Measurements from ENCODE around the gene SIM1.

SIM1 gene

GRCh38 chr6:100506651-100507050 is 41.9 kb upstream of the SIM1 start:
- H3K9ac ChIP-seq (ENCODE audit: low read length), result no peak overlapping the region
- H2AFZ ChIP-seq (ENCODE audit: low read depth, low read length, severe bottlenecking), result no peak overlapping the region
- TF ChIP-seq CTCF (IDR thresholded peaks at IDR 0.05; ENCODE audit: insufficient read depth, low read length, poor library complexity, severe bottlenecking) (no peak), EZH2phosphoT487 (conservative IDR thresholded peaks at IDR 0.05; ENCODE audit: low read length) (no peak)
- H4K20me1 ChIP-seq (ENCODE audit: low read depth, low read length), result no peaks in the 10 kb centered on the region; the same call in 1 of the 2 replicates
- H3K27ac ChIP-seq (ENCODE audit: low read depth, low read length), result no peak overlapping the region
- H3K4me2 ChIP-seq (ENCODE audit: low read depth, low read length, poor library complexity, severe bottlenecking), result no peak overlapping the region
- H3K9me2 ChIP-seq (replicated peaks; ENCODE audit: insufficient read depth, low read length), result no peaks in the 10 kb centered on the region
- H3F3A ChIP-seq (ENCODE audit: insufficient read depth), result no peaks in the 10 kb centered on the region
- H3K36me3 ChIP-seq (ENCODE audit: low read length), result 0 out of 2 replicates have a peak, but pooled peaks cover 20% of the 10 kb centered on the region
- H3K4me3 ChIP-seq (ENCODE audit: insufficient read depth, low read length, poor library complexity, severe bottlenecking), result no peak overlapping the region
- H3K79me2 ChIP-seq (ENCODE audit: insufficient read depth, low read length), result no peaks in the 10 kb centered on the region
- no peaks in the 10 kb centered on the region for H3K9me3 ChIP-seq (ENCODE audit: insufficient read depth, low read length)
- no peaks in the 10 kb centered on the region for H3K27me3 ChIP-seq (ENCODE audit: low read length)

GRCh38 chr6:100504786-100505737 is 40.3 kb upstream of the SIM1 start:
- no peaks in the 10 kb centered on the region for H3F3A ChIP-seq (ENCODE audit: insufficient read depth)

GRCh38 chr6:100503043-100503705 is 38.5 kb upstream of the SIM1 start:
- no peak overlapping the region for H3K27ac ChIP-seq (ENCODE audit: low read depth, low read length)
- no peak for TF ChIP-seq EZH2phosphoT487 (conservative IDR thresholded peaks at IDR 0.05; ENCODE audit: low read length)
- TF ChIP-seq CTCF (IDR thresholded peaks at IDR 0.05; ENCODE audit: insufficient read depth, low read length, poor library complexity, severe bottlenecking), result no peak
- no peak overlapping the region for H2AFZ ChIP-seq (ENCODE audit: low read depth, low read length, severe bottlenecking)

More at GRCh38 chr6:100504786-100505737, 40.3 kb upstream of the SIM1 start:
- Histone ChIP-seq H3K9me3 (ENCODE audit: insufficient read depth, low read length) (no peaks in the 10 kb centered on the region), H4K20me1 (ENCODE audit: low read depth, low read length) (no peaks in the 10 kb centered on the region; the same call in 1 of the 2 replicates), H3K27ac (ENCODE audit: low read depth, low read length) (no peak overlapping the region), H3K36me3 (ENCODE audit: low read length) (0 out of 2 replicates have a peak, but pooled peaks cover 13% of the 10 kb centered on the region), H3K4me2 (ENCODE audit: low read depth, low read length, poor library complexity, severe bottlenecking) (no peak overlapping the region), H3K4me3 (ENCODE audit: insufficient read depth, low read length, poor library complexity, severe bottlenecking) (no peak overlapping the region), H2AFZ (ENCODE audit: low read depth, low read length, severe bottlenecking) (no peak overlapping the region), H3K9me2 (replicated peaks; ENCODE audit: insufficient read depth, low read length) (no peaks in the 10 kb centered on the region), H3K79me2 (ENCODE audit: insufficient read depth, low read length) (no peaks in the 10 kb centered on the region), H3K27me3 (ENCODE audit: low read length) (no peaks in the 10 kb centered on the region), H3K9ac (ENCODE audit: low read length) (no peak overlapping the region)
- no peak for TF ChIP-seq EZH2phosphoT487 (conservative IDR thresholded peaks at IDR 0.05; ENCODE audit: low read length)
- TF ChIP-seq CTCF (IDR thresholded peaks at IDR 0.05; ENCODE audit: insufficient read depth, low read length, poor library complexity, severe bottlenecking), result no peak

More at GRCh38 chr6:100503043-100503705, 38.5 kb upstream of the SIM1 start:
- H3K79me2 ChIP-seq (ENCODE audit: insufficient read depth, low read length), result no peaks in the 10 kb centered on the region
- H3K9me3 ChIP-seq (ENCODE audit: insufficient read depth, low read length), result no peaks in the 10 kb centered on the region
- H4K20me1 ChIP-seq (ENCODE audit: low read depth, low read length), result no peaks in the 10 kb centered on the region; the same call in 1 of the 2 replicates
- no peaks in the 10 kb centered on the region for H3K9me2 ChIP-seq (replicated peaks; ENCODE audit: insufficient read depth, low read length)
- H3K4me3 ChIP-seq (ENCODE audit: insufficient read depth, low read length, poor library complexity, severe bottlenecking), result no peak overlapping the region
- H3K36me3 ChIP-seq (ENCODE audit: low read length), result 0 out of 2 replicates have a peak, but pooled peaks cover 4% of the 10 kb centered on the region
- no peaks in the 10 kb centered on the region for H3K27me3 ChIP-seq (ENCODE audit: low read length)
- H3F3A ChIP-seq (ENCODE audit: insufficient read depth), result no peaks in the 10 kb centered on the region
- H3K9ac ChIP-seq (ENCODE audit: low read length), result no peak overlapping the region
- H3K4me2 ChIP-seq (ENCODE audit: low read depth, low read length, poor library complexity, severe bottlenecking), result no peak overlapping the region

Measured in SU-DHL-6 (cell line).